G401 (cell line): ENCODE data around the gene OR10G2. TPM values are rescaled to one million over a fixed set of nuclear protein-coding genes. Genes with fewer than 3 reads are reported as not detected.
"Not testable (repeated sequence)": the region's sequence is repeated elsewhere in the genome, so short reads cannot be mapped to it uniquely, and the experiment has no call there.

Experiments used
- DNase-seq: peaks from one replicate; pipeline ENCODE4 v3.0.0-alpha.2; 2015; ENCODE audit warnings: low spot score
- in situ Hi-C: cut with HindIII; loops from 2 replicates; pipeline ENCODE4 v1.10.0; 2016; ENCODE audit warnings: low sequenced_read_pairs, mixed read lengths
- total RNA-seq: library from RNA; depleted of rRNA; stranded (reverse); fragments of >200 nt; shearing (Covaris generic); gene quantifications from 2 replicates; pipeline ENCODE4 v1.2.3, GENCODE V29; 2014; rRNA removed

OR10G2 gene
- total RNA-seq, 1 experiment from 2014 or later: not detected

GRCh38 chr14:21612324-21612723, 22.4 kb downstream of the OR10G2 start:
- in situ Hi-C loops: no loop called here
- DNase-seq: no peak

DNA sequence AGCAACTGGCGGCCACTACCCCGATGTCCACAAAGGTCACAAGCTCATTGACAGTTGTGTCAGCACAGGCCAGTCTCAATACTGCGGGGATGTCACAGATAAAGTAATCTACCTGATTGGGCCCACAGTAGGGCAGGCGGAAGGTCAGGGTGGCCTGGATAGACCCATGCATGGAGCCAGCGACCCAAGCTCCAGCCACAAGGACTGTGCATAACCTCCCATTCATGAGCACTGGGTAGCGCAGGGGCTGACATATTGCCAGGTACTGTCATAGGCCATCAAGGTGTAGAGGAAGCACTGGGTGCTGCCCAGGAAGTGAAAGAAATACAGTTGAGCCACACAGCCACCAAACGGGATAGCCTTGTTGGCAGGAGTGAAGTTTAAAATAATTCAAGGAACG, 32.6 kb downstream of the OR10G2 start:
- in situ Hi-C loops, DNase-seq: not testable (repeated sequence)

DNA sequence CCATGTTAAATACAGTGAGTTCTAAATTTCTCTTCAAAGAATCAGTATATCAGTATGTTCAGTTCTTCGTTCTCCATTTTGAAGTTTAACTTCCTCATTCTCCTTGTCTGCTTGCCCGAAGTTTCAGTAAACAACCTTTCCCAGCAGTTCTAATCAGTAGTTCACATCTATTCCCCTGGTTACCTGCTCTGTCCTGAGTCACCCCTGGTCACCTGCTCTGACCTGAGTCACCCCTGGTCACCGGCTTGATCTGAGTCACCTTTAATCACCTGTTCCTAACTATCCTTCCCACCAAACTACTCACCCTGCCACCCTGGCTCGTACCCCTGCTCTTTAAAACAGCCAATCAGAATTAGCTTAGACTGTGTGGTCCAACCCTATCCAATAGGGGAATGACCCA, 45.4 kb downstream of the OR10G2 start:
- in situ Hi-C loops: no loop called here
- DNase-seq: no peak

Other genes starting within 250 kb of the OR10G2 start
- gene CHD8, start 178.8 kb downstream of the OR10G2 start, total RNA-seq: 54.4 and 65.0 TPM in 2 replicates
- gene RAB2B, start 158.0 kb downstream of the OR10G2 start, total RNA-seq: 9.0 and 13.4 TPM in 2 replicates
- gene TOX4, start 157.7 kb downstream of the OR10G2 start, total RNA-seq: 45.6 and 56.6 TPM in 2 replicates
- gene METTL3, start 123.6 kb downstream of the OR10G2 start, total RNA-seq: 75.0 and 77.5 TPM in 2 replicates
- 15.0 and 15.3 TPM in 2 replicates for gene SALL2, start 108.6 kb downstream of the OR10G2 start, total RNA-seq
- not detected in 2 replicates for gene OR10G3, start 54.9 kb downstream of the OR10G2 start, total RNA-seq
- not detected in 2 replicates for gene OR4E2, start 18.9 kb upstream of the OR10G2 start, total RNA-seq
- not detected in 2 replicates for gene OR4E1, start 38.9 kb upstream of the OR10G2 start, total RNA-seq